Endometrial microvascular endothelial cells (primary cell): ENCODE data around the gene SIGLEC11. TPM values are rescaled to one million over a fixed set of nuclear protein-coding genes. Genes with fewer than 3 reads are reported as not detected.
"Not testable (repeated sequence)": the region's sequence is repeated elsewhere in the genome, so short reads cannot be mapped to it uniquely, and the experiment has no call there.

Experiments
- in situ Hi-C: cut with HindIII; loops from 2 replicates; pipeline ENCODE4 v1.10.0; 2017; ENCODE audit warnings: low sequenced_read_pairs, low pct_unique_long_range_greater_than_20kb; ENCODE audit errors: inconsistent ontology term
- total RNA-seq: library from RNA; depleted of rRNA; stranded (reverse); fragments of >200 nt; gene quantifications from one replicate; pipeline ENCODE4 v1.2.3, GENCODE V29; 2015; ENCODE audit errors: inconsistent ontology term

The SIGLEC11 gene, protein sequence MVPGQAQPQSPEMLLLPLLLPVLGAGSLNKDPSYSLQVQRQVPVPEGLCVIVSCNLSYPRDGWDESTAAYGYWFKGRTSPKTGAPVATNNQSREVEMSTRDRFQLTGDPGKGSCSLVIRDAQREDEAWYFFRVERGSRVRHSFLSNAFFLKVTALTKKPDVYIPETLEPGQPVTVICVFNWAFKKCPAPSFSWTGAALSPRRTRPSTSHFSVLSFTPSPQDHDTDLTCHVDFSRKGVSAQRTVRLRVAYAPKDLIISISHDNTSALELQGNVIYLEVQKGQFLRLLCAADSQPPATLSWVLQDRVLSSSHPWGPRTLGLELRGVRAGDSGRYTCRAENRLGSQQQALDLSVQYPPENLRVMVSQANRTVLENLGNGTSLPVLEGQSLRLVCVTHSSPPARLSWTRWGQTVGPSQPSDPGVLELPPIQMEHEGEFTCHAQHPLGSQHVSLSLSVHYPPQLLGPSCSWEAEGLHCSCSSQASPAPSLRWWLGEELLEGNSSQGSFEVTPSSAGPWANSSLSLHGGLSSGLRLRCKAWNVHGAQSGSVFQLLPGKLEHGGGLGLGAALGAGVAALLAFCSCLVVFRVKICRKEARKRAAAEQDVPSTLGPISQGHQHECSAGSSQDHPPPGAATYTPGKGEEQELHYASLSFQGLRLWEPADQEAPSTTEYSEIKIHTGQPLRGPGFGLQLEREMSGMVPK
- not detected for total RNA-seq

DNA sequence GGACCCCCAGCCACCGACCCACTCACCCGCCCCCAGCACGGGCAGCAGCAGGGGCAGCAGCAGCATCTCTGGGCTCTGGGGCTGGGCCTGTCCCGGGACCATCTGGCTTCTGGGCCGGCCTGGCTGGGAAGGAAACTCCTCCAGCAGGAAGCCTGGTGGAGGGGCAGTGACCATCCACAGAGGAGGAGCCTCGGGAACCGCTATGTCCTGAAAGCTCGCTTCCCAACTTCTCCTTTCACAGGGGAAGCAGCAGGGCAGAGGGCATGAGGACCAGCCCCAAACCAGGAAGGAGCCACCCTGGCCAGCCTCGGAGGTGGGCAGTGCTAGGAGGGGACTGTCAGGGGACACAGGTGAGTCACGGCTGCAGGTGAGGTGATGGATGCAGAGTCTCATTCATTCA, at the start of gene SIGLEC11:
SIGLEC11 (minus strand) TSS at position 193 of the 400 bp plus-strand sequence; CDS start at position 102, 91 bp downstream.
- in situ Hi-C loops = not testable (repeated sequence)

DNA sequence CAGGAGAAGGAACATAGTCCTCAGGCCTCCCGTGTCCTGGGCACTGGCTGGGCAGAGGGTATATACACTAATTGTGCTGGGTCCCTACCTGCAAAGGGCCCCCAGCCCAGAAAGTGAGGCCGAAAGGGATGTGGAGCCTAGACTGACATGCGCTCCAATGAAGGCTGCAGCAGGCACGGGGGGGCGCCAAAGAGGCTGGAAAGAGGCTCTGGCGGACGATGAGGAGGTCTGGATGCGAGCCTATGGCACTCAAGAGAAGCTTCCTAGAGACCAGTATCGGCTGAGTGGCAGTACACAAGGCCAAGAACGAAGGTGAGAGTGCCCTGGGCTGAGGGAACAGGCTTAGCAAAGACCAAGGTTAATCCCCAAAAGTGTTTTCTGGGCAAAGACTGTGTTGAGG, 47.6 kb upstream of the SIGLEC11 start:
- in situ Hi-C loops = no loop called here

DNA sequence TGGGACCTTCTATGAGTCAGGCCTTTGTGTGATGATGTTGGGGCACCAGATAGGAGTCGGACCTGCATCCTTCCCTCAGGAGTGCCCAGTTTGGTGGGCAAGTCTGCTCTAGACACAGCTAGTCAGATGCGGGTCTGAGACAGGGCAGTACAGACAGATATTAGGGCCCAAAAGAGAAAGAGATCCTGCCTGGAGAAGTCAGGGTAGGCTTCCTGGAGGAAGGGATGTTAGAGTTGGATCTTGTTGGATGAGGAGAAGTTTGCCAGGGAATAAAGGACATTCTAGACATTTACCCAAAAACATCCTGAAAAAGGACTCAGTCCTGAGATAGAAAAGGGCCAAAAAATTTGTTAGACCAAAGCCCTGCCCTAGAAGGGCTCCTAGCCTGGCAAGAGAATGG, 47.0 kb upstream of the SIGLEC11 start:
- in situ Hi-C loops = no loop called here

DNA sequence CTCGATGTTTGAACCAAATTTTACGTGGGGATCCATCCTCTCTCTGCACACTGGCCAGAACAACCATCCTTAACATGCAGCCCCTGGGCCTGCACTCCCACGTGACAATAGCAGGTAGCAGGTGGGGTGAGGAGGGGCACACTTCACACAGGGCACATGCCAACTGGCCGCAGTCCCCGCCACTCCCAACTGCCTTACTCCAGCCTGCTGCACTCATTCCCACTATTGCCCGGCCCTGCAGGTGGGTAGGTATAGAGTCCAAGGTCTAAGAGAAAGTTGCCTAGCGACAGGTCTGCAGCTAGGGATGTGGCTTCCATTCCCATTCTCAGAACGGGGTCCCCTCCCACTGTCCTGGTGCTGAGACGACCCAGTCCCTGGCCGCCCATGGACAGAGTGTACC, 46.2 kb upstream of the SIGLEC11 start:
- in situ Hi-C loops = no loop called here

DNA sequence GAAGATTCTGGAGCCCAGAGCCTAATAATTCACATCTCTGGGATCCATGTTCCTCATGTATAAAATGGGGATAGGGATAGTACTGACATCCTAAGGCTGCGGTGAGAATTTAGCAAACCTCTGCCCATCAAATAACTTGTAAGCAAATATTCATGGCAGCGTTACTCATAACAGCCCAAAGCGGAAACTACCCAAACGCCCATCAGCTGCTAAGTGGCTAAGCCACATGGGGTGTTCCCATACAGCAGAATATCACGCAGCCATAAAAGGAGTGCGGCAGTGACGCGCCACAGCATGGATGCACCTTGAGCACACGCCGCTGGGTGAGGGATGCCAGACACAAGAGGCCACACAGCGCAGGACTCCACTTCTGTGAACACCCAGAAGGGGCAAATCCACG, 44.5 kb upstream of the SIGLEC11 start:
- in situ Hi-C loops = no loop called here

DNA sequence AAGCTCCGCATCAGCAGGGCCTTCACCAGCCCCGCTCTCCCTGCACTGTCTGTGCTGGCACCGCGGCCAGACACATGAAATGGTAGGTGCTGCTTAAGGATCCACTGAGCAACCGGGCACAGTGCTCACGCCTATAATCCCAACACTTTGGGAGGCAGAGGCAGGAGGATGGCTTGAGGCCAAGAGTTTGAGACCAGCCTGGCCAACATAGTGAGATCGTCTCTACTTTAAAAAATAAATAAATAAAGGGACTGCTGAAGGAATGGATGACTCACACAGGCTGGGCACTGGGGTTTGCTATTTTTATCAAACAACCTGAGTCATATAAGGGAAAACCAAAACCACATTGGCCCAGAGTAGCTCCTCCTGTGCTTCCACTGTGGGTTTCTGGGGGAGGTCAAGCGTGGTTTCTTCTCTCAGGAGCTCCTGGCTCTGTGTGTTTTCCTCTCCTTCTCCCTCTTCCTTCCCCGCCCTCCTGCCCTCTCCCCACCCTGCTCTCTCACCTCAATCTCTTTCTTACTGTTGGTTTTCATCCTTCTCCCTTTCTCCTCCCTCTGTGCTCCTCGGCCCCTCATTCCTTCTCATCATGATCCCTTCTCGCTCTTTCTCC, 42.9 kb upstream of the SIGLEC11 start:
- in situ Hi-C loops = no loop called here

DNA sequence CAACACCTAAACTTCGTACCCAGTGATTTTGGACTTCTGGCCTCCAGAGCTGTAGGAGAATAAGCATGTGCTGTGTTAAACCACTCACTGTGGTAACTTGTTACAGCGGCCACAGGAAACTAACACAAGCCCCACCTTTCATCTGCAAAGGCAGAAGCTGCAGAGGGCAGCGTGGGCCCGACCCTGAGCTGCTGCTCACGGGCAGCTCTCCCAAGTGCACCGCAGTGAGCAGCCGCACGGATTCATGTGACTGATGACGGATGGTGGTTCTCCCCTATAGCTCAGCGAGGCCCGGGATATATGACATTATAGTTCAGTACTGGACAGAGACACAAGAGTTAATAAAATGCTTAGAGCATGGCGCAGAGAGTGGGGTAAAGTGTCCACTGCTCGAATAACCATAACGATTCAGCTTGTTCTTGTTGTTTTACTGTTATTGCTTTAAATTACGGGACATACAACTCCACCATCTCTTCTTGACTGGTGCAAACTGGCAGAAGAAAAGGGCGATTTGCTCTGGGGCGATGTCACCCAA, 42.3 kb upstream of the SIGLEC11 start:
- in situ Hi-C loops = no loop called here

DNA sequence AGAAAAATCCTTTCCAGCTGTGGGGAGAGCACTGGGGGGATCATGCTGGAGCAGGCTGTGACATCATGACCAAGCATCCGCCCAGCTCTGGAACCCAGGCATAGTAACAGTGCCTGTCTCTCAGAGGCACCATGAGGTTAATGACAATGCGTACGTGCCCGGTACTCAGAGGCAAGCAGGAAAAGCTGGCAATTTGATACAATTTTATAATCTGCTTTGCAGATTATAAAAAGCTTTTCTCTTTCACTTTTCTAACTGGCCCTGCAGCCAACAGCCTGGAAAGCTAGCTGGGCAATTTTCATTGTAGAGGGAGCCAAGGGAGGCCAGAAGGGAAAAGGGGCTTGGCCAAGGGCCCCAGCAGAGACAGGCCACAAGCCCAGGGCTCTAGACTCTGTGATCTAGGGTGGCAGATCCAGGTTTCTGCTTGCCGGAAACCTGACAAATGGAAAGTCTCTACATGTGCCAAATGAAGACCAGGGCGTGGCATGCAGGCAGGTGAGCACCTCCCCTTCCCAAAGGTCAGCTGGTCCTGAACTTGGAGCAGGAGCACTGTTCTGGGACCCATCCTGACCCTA, 41.5 kb upstream of the SIGLEC11 start:
- in situ Hi-C loops = no loop called here

DNA sequence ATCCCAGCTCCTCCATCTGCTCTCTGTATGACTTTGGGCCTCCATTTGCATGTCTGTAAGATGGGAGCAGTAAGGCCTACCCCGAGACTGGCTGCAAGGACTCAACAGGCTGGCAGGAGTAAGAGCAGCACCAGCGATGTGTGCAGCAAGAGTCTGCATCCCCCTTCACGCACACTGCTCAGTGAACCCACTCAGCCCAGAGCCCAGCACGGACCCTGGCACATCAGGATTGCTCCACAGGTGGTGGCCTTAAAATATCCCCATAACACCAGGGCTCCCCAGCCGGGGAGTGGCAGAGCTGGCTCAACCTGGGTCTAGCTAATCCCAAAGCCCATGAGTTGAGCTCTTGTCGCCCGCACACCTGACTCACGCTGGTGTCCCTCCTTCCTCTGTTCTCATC, 40.8 kb upstream of the SIGLEC11 start:
- in situ Hi-C loops = no loop called here

DNA sequence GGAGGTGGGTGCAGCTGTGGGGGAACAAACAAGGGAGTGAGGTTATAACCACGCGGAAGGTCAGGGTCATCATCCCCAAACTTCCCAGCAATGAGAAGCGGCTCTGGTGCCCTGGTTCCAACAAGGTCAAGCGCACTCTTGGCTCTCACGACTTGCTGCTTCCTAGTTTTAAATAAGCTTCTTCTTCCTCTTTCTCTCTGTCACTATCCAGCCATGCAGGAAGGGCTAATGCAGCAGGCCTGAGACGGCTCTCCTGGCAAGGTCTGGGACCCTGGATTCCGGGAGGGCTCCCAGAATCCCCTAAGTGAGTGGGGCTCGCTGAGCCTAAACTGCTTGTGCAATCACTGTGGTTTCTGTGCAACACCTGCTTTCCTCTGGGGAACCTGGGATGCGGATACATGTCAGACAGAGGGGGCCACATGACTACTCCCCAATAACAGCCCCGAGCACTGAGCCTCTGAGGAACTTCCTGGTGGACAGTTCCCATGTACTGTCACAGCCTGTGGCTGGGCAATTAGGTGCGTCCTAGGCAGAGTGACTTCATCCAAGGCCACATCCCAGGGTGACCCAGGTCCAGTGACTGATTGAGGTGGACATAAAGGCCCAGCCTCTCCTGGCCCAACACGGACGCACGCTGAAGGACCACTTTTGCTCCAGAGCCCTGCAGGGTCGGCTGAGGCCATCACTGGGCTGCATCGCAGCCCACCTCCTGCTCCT, 40.0 kb upstream of the SIGLEC11 start:
- in situ Hi-C loops = no loop called here

DNA sequence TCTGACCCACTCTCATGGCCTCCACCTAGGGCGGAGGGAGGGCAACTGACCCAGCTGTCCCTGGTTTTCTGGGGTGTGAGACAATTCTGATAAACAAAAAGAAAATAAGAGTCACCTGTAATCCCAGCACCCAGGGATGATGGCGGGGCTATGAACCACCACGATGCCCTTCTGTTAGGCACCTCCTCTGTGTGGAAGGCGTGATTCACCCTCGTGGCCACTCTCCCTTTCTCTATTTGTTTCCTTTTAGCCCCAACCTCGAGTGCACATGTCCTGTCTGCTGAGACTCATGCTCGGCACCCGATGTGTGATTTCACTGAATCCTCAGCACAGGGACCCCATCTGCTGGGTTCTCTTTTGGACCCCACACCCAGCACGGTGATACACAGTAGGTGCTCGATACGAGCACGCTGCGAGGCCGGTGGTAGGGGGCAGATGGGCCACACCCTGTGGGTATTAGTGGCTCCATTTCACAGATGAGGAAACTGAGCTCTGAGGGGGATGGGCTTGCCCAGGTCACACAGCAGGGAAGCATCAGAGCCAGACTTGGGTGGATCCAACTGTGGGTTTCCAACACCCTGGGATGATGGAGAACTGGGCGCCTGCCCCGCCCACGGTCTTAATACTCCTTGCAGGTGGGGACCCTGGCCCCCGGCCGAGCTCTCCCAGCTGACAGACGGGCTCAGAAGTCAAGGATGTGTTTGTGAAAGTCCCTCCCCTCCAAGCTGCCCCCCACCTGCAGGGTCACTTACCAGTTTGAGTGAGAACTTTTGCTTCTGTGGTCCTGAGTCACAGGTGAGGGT, 39.3 kb upstream of the SIGLEC11 start:
- in situ Hi-C loops = no loop called here

DNA sequence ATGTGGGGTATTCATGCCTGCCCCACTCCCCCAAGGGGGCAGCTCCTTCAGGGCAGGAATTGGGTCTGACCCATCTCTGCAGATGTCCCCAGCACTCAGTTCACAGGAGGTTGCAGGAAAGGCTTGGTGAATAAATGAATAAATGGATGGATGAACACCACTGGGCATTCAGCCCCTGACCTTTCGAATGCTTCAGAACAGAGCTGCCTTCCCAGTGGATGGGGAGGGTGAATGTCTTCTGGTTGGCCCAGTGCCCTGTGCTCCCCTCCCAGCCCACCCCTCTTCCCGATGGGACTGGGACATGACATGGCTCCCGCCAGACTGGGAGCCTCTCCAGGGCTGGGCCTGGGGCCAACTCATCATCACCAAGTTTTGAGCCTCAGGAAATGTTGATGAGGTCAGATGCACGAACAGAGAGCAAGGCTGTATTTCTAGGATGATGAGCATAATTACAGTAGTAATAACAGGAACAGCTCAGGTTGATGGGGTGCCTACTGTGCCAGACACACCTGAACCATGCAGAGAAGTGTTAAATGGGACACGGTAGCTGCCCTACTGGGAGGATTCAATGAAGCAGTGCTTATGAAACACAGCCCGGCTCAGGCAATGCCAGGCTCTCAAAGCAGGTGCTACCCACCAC, 38.5 kb upstream of the SIGLEC11 start:
- in situ Hi-C loops = no loop called here

DNA sequence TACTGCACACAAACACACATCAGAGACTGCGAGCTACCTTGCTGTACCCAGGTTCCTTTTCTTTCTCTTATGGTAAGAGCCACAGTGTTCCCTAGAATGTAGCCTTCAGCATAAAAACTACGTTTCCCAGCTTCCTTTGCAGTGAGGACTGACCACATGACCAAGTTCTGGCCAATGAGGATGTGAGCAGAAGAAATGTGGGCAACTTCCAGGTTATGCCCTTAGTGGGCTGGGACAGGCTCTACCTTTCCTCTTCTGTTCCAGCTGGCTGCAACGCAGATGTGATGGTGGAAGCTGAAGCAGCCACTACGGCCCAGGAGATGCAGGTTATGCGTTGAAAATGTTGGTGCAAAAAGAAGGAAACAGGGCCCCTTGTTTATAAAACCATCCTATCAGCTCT, 36.7 kb upstream of the SIGLEC11 start:
- in situ Hi-C loops = no loop called here

DNA sequence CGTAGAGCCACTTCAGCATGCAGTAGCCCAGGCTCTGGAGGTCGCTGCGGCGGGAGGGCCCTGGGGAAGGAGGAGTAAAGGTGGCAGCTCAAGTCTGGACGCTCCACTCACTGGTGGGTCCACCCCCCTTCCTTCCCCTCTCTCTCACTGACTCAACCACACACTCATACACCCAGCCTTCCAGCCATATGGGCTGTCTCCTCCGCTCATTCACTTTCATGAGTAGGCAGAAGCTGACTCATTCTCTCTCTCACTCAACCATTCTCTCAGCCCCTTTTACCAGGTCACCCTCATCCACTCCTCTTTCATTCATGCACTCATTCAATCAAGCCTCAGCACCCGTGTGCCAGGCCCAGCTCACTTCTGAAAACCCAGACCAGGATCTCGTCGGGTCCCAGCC, 27.5 kb upstream of the SIGLEC11 start:
- in situ Hi-C loops = no loop called here

DNA sequence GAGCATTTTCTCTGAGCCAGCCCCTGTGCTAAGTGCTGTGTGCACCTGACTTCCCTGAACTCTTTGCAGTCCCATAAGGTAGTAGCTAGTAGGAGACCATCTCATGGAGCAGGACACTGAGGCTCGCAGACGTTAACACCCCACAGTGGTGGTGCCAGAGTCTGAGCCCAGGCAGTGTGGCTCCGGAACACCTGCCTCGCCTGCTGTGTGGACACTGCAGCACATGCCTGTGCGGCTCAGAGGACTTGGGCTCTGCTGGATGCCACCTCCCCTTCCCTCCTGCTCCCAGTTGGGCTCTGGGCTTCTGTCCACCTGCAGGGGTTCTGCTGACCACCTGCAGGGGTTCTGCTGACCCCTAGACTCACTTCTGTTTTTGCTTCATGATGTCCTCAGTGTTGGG, 27.0 kb upstream of the SIGLEC11 start:
- in situ Hi-C loops = no loop called here

DNA sequence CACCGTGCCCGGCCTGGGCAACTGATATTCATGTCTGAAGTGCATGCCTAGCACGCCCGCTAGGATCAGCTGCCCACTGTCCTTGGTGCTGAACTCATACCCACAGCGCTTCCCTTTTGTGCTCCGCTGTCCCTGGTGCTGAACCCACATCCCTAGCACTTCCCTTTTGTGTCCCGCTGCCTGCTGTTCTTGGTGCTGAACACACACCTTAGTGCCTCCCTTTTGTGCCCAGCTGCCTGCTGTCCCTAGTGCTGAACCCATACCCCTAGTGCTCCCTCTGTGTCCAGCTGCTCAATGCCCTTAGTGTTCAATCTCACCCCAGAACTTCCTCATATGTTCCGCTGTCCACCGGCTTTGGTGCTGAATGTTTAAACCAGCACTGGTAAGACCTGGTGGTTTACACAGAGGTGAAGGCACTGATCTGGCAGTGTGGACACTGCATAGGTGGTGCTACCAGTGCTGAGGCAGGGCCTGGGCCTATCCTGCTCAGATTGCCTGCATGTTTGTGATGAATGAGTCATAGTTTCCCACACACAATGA, 26.3 kb upstream of the SIGLEC11 start:
- in situ Hi-C loops = no loop called here

DNA sequence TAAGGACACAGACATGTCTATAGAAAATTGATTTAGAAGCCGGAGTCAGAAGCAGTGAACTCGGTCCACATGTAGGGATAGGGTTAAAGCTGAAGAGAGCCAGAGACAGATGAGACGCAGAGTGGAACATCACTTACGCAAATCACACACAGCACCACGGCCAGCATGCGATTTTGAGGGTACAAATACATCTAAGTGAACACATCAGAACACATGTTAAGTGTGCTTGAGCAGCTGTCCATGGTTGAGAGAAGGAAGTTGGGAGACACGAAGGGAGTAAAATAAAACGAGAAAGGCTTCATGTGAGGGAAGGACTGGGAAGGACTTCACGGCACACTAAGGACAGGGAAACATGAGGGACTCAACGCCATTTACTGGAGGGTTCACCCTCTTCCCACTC, 25.4 kb upstream of the SIGLEC11 start:
- in situ Hi-C loops = no loop called here
